GM12873 (cell line): ENCODE measurements around the gene TLR9.

Experiments
- TF ChIP-seq, protein P1 (sequence below): IDR thresholded peaks from 2 replicates; pipeline ENCODE4 v1.5.1; 2012; ENCODE audit warnings: low read depth, mild to moderate bottlenecking, moderate library complexity, low read length, control low read depth; ENCODE audit not compliant: insufficient read depth; ENCODE audit errors: missing control alignments

Gene TLR9

DNA sequence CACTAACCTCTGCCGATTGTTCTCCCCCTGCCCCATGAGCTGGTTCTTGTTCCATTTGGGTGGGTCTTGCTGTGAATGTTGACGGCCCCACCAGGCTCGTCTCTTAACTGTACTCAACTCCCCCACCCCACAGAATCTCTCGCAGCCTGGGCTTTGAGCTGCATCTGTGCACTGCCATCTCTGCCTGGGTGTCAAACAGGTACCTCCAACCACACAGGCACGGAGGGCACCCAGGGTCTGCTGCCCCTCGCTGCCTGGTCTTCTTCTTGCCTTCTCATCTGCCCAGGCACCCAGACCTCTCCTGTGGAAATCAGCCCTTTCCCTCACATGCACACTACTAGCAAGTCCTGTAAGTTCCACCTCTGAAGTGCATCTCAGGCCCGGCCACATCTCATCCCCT, 10.1 kb downstream of the TLR9 start:
- TF ChIP-seq, protein P1, sequence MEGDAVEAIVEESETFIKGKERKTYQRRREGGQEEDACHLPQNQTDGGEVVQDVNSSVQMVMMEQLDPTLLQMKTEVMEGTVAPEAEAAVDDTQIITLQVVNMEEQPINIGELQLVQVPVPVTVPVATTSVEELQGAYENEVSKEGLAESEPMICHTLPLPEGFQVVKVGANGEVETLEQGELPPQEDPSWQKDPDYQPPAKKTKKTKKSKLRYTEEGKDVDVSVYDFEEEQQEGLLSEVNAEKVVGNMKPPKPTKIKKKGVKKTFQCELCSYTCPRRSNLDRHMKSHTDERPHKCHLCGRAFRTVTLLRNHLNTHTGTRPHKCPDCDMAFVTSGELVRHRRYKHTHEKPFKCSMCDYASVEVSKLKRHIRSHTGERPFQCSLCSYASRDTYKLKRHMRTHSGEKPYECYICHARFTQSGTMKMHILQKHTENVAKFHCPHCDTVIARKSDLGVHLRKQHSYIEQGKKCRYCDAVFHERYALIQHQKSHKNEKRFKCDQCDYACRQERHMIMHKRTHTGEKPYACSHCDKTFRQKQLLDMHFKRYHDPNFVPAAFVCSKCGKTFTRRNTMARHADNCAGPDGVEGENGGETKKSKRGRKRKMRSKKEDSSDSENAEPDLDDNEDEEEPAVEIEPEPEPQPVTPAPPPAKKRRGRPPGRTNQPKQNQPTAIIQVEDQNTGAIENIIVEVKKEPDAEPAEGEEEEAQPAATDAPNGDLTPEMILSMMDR, result no peak

DNA sequence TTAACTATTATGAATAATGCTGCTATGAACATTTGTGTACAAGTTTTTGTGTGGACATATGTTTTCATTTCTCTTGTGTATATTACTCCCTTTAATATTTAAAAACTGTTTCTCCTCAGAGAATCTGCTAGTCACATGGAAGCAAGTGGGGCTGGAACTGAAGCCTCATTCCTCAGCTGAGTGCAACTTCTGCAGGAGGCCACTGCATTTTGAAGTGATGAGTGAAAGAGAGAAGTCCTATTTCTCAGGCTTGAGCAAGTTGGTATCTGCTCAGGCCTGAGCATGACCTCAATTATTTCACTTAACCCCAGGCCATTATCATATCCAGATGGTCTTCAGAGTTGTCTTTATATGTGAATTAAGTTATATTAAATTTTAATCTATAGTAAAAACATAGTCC, 11.5 kb downstream of the TLR9 start:
- TF ChIP-seq, protein P1, result no peak

DNA sequence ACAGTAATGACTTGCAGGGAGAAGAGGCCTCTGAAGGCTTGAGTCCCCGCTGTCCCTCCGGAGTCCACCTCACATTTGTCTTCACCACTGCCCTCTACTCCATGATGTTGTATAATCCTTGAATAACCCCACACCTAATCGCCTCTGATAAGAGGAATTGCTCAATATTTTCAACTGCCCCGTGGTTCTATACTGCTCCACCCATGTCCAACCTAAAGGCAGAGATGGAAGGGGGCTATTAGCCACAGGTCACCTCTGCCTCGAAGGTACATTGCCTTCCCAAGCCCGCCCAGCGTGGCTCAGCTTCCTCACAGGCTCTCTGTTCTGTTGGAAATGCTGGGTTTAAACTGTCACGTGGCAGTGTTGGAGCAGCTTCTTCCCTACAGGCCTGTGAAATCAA, 12.4 kb downstream of the TLR9 start:
- TF ChIP-seq, protein P1, result no peak

DNA sequence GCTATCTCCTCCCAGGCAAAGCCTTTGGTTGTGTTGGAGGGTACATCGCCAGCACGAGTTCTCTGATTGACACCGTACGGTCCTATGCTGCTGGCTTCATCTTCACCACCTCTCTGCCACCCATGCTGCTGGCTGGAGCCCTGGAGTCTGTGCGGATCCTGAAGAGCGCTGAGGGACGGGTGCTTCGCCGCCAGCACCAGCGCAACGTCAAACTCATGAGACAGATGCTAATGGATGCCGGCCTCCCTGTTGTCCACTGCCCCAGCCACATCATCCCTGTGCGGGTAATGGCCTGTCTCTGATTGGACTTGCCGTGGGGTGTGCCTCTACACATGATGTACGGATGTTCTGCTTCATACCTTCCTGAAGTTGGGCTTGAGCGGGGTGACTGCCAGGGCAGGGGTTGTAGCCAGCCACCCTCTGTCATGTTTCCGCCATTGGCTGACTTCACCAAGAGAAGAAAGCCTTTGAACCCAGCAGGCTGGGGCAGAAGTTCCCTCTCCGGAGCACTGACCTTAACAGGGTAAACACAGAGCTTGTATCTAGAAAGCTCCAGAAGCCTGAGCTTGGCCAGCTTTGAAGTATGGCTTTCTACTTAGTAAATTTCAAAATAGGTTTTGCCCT, 14.1 kb downstream of the TLR9 start:
- TF ChIP-seq, protein P1, result no peak

DNA sequence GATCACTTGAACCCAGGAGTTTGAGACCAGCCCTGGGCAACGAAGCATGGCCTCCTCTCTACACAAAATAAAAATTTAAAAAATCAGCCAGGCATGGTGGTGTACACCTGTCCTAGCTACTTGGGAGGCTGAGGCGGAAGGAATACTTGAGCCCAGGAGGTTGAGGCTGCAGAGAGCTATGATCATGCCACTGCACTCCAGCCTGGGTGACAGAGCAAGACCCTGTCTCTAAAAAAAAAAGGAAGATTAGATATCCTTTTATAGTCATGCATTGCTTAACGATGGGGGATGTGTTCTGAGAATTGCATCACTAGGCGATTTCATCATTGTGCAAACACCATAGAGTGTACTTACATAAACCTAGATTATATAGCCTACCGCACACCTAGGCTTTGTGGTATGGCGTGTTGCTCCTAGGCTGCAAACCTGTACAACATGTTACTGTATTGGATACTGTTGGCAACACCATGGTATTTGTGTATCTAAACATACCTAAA, 14.8 kb downstream of the TLR9 start:
- TF ChIP-seq, protein P1, result no peak

DNA sequence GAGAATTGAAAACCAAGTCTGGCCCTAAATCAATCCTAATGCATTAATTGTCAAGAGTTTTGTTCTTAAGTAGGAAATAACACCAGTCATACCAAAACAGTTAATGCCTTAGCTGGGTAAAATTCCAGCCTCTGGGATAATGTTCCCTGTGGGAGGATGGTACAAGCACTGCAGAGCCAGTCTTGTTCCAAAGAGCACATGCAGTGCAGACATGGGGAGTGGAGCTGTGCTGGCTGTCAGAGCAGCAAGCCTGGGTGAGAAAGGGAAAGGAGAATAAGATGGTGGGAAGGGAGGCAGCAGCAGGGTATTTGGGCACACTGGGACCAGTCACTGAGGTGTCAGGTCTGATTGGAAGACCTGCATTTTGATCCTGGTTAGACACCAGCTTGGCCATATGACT, 15.4 kb downstream of the TLR9 start:
- TF ChIP-seq, protein P1, result no peak

DNA sequence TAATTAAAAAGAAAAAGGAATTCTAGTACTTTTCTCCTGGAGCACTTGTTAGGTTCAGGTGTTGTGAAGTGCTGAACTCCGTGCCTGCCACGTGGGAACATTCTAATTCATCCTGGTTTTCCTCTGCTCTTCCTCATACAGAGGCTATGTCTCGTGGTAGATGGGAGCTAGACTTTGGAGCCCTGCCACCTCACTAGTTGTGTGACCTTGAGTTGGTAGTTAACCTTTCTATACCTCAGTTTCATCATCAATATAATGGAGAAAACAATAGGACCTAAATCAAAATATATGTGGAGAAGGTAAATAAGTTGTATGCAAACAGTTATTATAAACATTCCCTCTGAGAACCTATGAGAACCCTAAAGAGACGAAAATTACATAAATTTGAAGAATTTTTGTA, 16.9 kb downstream of the TLR9 start:
- TF ChIP-seq, protein P1, result no peak
